Muscle layer of colon (tissue), 2 donors: ENCODE results near the gene CDH6.

Experiments used
- H3K27ac ChIP-seq: one replicate; pipeline ENCODE4 v1.7.0; 2013; ENCODE audit warnings: low read depth, mild to moderate bottlenecking, low read length, moderate library complexity
- H3K27me3 ChIP-seq, 2 donors: one replicate each; pipeline ENCODE4 v1.7.0; 2013; ENCODE audit warnings: low read length in 2 of 2, mild to moderate bottlenecking in 2 of 2; ENCODE audit not compliant: insufficient read depth in 2 of 2, control insufficient read depth in 1 of 2
- H3K36me3 ChIP-seq: one replicate; pipeline ENCODE4 v1.7.0; 2013; ENCODE audit warnings: mild to moderate bottlenecking, low read length; ENCODE audit not compliant: insufficient read depth
- H3K4me1 ChIP-seq: one replicate; pipeline ENCODE4 v1.7.0; 2013; ENCODE audit warnings: mild to moderate bottlenecking, low read length; ENCODE audit not compliant: insufficient read depth
- H3K4me3 ChIP-seq, 2 donors: one replicate each; pipeline ENCODE4 v1.7.0; 2013; ENCODE audit warnings: low read length in 2 of 2, low read depth in 1 of 2, mild to moderate bottlenecking in 1 of 2, moderate library complexity in 1 of 2
- H3K9ac ChIP-seq: one replicate; pipeline ENCODE4 v1.7.0; 2013; ENCODE audit warnings: low read length
- H3K9me3 ChIP-seq: one replicate; pipeline ENCODE4 v1.7.0; 2013; ENCODE audit warnings: mild to moderate bottlenecking, low read length
- donor health status: abdominal sarcoma.
- donor health status: Adenocarcinoma of cecum.

CDH6 gene

DNA sequence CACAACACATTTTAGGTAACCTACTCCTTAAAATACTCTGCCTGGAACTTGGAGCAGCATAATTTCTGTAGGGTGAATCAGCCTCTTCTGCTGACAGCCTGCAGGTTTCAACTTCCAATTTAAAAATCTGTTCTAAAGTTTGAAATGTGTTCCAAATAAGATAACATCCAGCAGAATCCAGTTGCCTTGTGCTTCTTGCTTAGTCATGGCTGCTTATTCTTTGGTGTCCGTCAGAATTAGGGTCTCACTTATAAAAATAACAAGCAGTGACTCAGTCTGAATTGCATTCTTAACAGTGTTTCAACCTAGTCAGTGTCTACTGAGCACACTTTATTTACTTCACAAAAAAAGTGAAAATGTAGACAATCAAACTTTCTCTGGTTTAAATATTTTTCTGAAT is 3.7 kb downstream of the CDH6 start:
- H3K9me3 ChIP-seq = no peaks in the 10 kb centered on the region
- H3K27ac ChIP-seq = no peak overlapping the region
- no peak overlapping the region for H3K4me3 ChIP-seq
- H3K4me1 ChIP-seq = peaks cover 13% of the 10 kb centered on the region
- no peaks in the 10 kb centered on the region for H3K36me3 ChIP-seq
- no peak overlapping the region for H3K9ac ChIP-seq
- peaks cover 17 to 20% of the 10 kb centered on the region in 2 donors for H3K27me3 ChIP-seq

DNA sequence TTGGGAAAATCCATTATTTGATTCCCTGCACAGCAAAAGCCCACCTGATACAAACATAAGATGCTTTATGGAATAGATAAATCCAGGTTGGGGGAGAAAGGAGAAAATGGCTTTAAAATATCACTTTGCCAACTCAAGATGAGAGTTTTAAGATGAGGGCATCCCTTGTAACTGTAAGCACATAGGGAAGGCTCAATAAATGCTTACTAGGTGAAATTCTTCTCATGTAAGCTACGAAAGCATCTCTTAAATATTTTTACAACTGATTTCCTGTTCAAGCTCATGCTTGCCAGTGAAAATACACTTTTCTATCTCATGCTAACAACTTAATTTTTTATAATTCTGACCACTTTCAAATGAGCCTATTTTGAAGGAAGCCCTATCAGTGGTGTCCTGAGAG is 11.5 kb downstream of the CDH6 start:
- H3K27me3 ChIP-seq = no peaks in the 10 kb centered on the region
- no peak overlapping the region for H3K27ac ChIP-seq
- H3K4me1 ChIP-seq = no peaks in the 10 kb centered on the region
- no peak overlapping the region for H3K9ac ChIP-seq
- H3K4me3 ChIP-seq = no peak overlapping the region
- no peaks in the 10 kb centered on the region for H3K9me3 ChIP-seq
- no peaks in the 10 kb centered on the region for H3K36me3 ChIP-seq

DNA sequence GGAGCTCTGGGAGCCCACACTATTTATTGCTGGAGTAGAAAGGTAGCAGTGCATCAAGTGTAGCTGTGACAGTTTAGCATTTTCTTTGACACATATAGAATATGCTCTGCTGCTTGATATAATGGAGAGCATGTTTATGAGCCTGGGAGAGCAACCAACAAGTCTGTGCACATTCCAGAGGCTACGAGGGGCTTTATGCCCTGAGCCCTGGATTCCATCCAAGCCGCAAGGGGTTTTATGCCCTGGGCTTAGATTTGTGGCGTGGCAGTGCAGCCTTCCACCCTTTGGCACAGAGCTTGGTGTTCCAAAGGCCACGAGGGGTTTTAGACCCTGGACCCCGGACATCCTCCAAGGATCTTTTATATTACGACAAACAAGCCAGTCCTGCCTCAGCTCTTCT is 14.6 kb downstream of the CDH6 start:
- H3K4me3 ChIP-seq = no peak overlapping the region
- H3K4me1 ChIP-seq = no peaks in the 10 kb centered on the region
- no peak overlapping the region for H3K9ac ChIP-seq
- H3K27ac ChIP-seq = no peak overlapping the region
- H3K36me3 ChIP-seq = no peaks in the 10 kb centered on the region
- H3K27me3 ChIP-seq = no peaks in the 10 kb centered on the region
- no peaks in the 10 kb centered on the region for H3K9me3 ChIP-seq

DNA sequence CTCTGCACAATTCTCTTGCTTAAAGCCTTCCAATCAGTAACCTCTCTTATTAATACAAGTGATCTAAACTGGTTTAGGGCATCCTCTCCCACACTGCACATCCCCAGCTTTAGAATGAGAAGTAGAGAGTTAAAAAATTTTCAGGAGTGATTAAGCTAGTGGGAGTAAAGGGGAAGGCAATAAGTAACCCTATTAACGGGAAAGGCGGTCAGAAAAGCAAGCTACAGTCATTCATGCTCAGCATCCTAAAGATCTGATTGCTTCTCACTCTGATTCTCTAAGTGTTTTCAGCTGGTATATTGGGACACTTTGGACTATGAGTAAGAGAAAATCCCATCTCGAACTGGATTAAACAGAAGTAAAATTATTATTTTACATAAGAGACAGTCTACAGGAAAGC is 15.8 kb downstream of the CDH6 start:
- Histone ChIP-seq H3K27me3 (no peaks in the 10 kb centered on the region), H3K4me1 (no peaks in the 10 kb centered on the region), H3K4me3 (no peak overlapping the region), H3K9me3 (no peaks in the 10 kb centered on the region), H3K9ac (no peak overlapping the region), H3K36me3 (no peaks in the 10 kb centered on the region), H3K27ac (no peak overlapping the region)

DNA sequence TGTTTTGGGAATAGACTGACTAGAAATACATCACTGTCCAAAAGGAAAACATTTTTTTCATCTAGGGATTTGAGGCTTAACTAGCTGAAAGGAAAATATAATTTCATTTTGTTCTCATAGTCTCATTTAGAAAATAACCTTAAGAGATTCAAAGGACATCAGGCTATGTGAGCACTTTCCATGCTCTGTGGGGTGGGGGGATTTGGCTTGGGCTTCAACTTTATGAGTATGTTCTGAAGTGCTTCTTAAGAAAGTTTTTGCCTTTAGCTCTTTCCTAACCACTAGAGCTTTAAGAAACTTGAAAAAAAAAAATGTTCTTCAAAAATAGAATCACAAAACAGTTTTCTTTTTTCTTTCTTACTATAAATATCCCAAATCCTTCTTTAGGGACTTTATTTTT is 17.6 kb downstream of the CDH6 start:
- no peaks in the 10 kb centered on the region for H3K27me3 ChIP-seq
- no peaks in the 10 kb centered on the region for H3K9me3 ChIP-seq
- no peak overlapping the region for H3K4me3 ChIP-seq

DNA sequence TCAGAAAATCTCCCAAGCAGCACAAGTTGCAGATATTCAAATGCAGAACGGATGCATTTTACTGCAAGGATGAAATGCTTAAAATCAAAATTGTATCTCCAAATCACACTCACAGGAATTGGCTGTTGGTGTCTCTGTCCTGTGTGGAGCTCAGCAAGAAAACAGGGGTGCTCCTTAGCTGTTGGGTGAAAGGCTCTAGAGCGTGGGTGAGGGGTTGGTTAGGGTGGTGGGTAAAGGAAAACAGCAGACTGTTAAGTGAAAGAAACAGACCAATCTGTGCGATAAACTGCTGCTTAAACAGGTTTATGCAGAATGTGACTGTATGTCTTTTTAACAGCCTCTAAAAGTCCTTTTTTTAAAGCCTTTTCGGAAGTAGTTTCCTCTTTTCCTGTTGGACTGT is 19.8 kb downstream of the CDH6 start:
- Histone ChIP-seq H3K27ac (no peak overlapping the region), H3K4me3 (no peak overlapping the region), H3K9me3 (no peaks in the 10 kb centered on the region), H3K36me3 (no peaks in the 10 kb centered on the region), H3K27me3 (no peaks in the 10 kb centered on the region), H3K9ac (no peak overlapping the region), H3K4me1 (no peaks in the 10 kb centered on the region)

More for the DNA sequence above, 17.6 kb downstream of the CDH6 start:
- no peak overlapping the region for H3K27ac ChIP-seq
- no peak overlapping the region for H3K9ac ChIP-seq
- no peaks in the 10 kb centered on the region for H3K4me1 ChIP-seq
- H3K36me3 ChIP-seq = no peaks in the 10 kb centered on the region

DNA sequence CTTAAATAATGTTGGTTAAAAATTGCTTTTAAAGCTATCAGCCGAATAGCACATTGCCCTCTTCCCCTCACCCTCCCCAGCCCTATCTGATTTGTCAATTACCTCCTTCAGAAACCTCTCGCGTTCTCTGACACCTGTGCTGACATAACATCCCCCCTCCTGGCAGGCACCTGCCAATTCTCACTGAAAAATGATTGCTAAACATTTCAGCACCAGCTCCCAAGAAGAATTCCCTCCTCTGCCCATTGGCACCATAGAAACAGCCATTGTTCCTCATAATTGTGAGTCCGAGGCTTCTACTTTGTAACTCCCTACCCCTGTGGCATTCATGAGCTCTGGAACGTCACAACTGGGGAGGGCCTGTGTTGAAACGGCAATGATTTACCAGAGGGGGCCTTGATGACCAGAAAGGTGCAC is 20.2 kb downstream of the CDH6 start:
- Histone ChIP-seq H3K27ac (no peak overlapping the region), H3K9ac (no peak overlapping the region), H3K4me3 (no peak overlapping the region), H3K4me1 (no peaks in the 10 kb centered on the region), H3K36me3 (no peaks in the 10 kb centered on the region), H3K9me3 (no peaks in the 10 kb centered on the region), H3K27me3 (no peaks in the 10 kb centered on the region)

DNA sequence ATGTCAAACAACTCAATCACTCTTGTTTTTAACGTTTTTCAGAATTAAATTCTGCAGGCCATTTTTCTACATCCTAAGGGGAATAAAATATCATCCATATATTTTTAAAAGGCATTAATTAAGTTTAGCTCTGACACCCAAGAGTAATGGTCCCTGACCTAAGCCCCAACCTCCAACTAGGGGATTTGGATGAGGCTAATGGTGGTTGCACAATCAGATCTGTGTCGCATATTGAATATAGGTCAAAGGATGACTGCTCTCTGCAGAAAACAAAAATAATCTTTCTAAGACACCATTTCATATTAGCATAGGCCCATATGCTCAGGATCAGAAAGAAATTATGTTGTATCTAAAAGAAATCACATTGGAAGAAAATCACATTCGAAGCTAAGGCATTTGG is 20.7 kb downstream of the CDH6 start:
- H3K36me3 ChIP-seq = no peaks in the 10 kb centered on the region

DNA sequence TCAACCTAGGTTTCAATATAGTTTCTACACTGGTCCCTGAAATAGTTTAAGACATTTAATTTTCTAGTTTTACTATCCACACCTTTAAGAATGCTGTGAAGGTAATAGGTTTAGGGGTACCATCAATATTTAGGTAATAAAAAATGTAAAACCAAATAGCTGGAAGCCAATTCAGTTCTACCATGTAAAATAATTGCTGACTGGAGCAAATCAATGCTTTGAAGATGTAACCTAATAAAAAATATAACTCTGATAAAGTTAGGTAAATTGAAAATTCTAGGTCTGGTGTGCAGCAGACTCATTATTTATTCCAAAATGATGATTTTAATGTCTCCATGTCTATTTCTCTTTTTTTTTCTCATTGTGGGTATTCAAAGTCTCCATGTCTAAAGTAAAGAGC is 21.8 kb downstream of the CDH6 start:
- H3K36me3 ChIP-seq = no peaks in the 10 kb centered on the region
- H3K4me3 ChIP-seq = no peak overlapping the region
- H3K27me3 ChIP-seq = no peaks in the 10 kb centered on the region
- no peaks in the 10 kb centered on the region for H3K4me1 ChIP-seq
- no peaks in the 10 kb centered on the region for H3K9me3 ChIP-seq
- no peak overlapping the region for H3K9ac ChIP-seq
- H3K27ac ChIP-seq = no peak overlapping the region

More for the DNA sequence above, 20.7 kb downstream of the CDH6 start:
- Histone ChIP-seq H3K27me3 (no peaks in the 10 kb centered on the region), H3K27ac (no peak overlapping the region), H3K9me3 (no peaks in the 10 kb centered on the region), H3K4me1 (no peaks in the 10 kb centered on the region), H3K9ac (no peak overlapping the region), H3K4me3 (no peak overlapping the region)

DNA sequence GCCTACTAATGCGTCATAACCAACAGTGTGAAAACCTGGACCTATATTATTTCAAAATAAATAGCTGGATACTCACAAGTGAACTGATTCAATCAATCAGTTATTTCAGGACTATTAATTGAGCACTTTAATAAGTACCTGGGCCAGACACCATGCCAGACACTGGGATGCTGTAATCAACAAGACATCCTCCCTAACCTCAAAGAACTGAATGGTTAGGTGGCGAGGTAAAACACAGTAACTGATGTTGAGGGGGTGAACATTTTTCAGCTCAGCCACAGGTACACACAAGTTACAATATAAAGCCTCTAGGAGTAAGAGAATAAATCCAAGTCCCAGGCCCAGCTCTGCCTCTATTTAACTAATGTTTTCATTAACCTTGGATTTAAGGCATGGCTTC is 24.0 kb downstream of the CDH6 start:
- no peaks in the 10 kb centered on the region for H3K36me3 ChIP-seq
- H3K9ac ChIP-seq = no peak overlapping the region
- H3K4me3 ChIP-seq = no peak overlapping the region
- H3K4me1 ChIP-seq = no peaks in the 10 kb centered on the region
- H3K27ac ChIP-seq = no peak overlapping the region
- H3K27me3 ChIP-seq = no peaks in the 10 kb centered on the region
- no peaks in the 10 kb centered on the region for H3K9me3 ChIP-seq

DNA sequence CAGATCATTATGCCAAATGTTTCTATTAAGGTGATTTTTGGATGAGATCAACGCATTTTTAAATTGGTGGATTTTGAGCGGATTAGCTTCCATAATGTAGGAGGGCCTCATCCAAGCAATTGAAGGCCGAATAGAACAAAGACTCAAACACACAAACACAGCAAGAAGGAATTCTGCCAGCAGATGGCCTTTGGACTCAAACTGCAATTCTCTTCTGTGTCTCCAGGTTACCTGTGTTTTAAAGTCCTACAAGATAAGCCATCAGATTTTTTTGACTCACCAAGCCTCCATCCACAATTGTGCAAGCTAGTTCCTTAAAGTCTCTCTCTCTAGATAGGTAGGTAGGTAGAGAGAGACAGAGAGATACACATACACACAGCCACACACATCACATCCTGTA is 25.5 kb downstream of the CDH6 start:
- H3K9me3 ChIP-seq = no peaks in the 10 kb centered on the region
- no peak overlapping the region for H3K9ac ChIP-seq
- no peak overlapping the region for H3K4me3 ChIP-seq
- no peaks in the 10 kb centered on the region for H3K27me3 ChIP-seq
- no peak overlapping the region for H3K27ac ChIP-seq
- H3K4me1 ChIP-seq = no peaks in the 10 kb centered on the region
- no peaks in the 10 kb centered on the region for H3K36me3 ChIP-seq

DNA sequence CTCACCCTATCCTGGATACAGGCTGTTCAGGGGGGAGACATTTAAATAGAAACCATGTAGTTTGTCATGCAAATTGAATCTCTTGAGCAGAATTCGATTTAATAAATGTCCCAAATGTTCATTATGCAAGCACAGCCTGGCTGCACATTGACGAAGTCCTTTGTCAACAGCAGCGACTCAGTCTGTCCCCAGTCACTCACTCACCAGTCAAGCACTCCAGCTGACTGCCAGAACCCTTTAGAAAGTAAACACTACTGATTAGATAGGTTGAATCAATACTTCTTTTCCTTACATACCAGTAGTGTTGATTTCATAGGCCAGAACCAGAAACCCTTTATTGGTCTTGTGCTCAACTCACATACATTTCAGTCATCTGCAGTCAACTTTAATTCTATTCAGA is 27.5 kb downstream of the CDH6 start:
- Histone ChIP-seq H3K27ac (no peak overlapping the region), H3K27me3 (no peaks in the 10 kb centered on the region), H3K9me3 (no peaks in the 10 kb centered on the region), H3K4me1 (no peaks in the 10 kb centered on the region), H3K9ac (no peak overlapping the region), H3K4me3 (no peak overlapping the region), H3K36me3 (no peaks in the 10 kb centered on the region)
